Subcutaneous adipose tissue (tissue), 4 donors: ENCODE data around the gene ARL6IP4. TPM values are rescaled to one million over a fixed set of nuclear protein-coding genes. Genes with fewer than 3 reads are reported as not detected.

Experiments
- CTCF ChIP-seq: fragments of 450-650 bp; IDR thresholded peaks from one replicate; pipeline ENCODE4 v1.5.1; 2016; ENCODE audit warnings: low read depth, mild to moderate bottlenecking, control low read depth, antibody characterized with exemption, moderate library complexity
- total RNA-seq, 4 donors: library from RNA; depleted of rRNA; stranded (reverse); fragments of >200 nt; gene quantifications; one replicate each; pipeline ENCODE4 v1.1.0, GENCODE V29; 2016

ARL6IP4 gene
- total RNA-seq, 4 donors from 2014 or later = 73.9 to 274 (median 170) TPM

- no peak for TF ChIP-seq CTCF
Observed at GRCh38 chr12:122989874-122990419, 9.5 kb downstream of the ARL6IP4 start.

- no peak for TF ChIP-seq CTCF
Observed at GRCh38 chr12:122990561-122990960, 10.1 kb downstream of the ARL6IP4 start.

- TF ChIP-seq CTCF = no peak
Observed at GRCh38 chr12:122990961-122991622, 10.6 kb downstream of the ARL6IP4 start.

GRCh38 chr12:122991623-122992275, 11.3 kb downstream of the ARL6IP4 start:
- TF ChIP-seq CTCF = no peak

GRCh38 chr12:122992386-122992785, 11.9 kb downstream of the ARL6IP4 start:
- TF ChIP-seq CTCF = no peak

- no peak for TF ChIP-seq CTCF
Observed at GRCh38 chr12:122994140-122994675, 13.7 kb downstream of the ARL6IP4 start.

GRCh38 chr12:122994781-122995502, 14.5 kb downstream of the ARL6IP4 start:
- TF ChIP-seq CTCF = no peak
